ENCODE data around the gene DMD. TPM values are rescaled to one million over a fixed set of nuclear protein-coding genes. Genes with fewer than 3 reads are reported as not detected.

Gene DMD
- total and polyA plus RNA-seq, 2 of the 8 experiments (the other 6 are each of a cell fraction or from before 2014, with no cell fraction given): 4.8 to 7.4 TPM

- no peak overlapping the region for H4K91ac ChIP-seq (replicated peaks; ENCODE audit: insufficient read length, low read length)
- 98% methylated on average over 4 of the region's 4 CpGs; no CpG with 5 or more reads in 1 of the 2 experiments for WGBS, 2 experiments (ENCODE audit: extremely low coverage in 1 of 2, insufficient coverage in 1 of 2, insufficient read length in 1 of 2, insufficient replicate concordance in 2 of 2, low coverage in 1 of 2, low lambda C conversion rate in 2 of 2, missing lambda C conversion rate in 1 of 2)
- H3K56ac ChIP-seq (replicated peaks; ENCODE audit: insufficient read length, low read depth, low read length): no peak overlapping the region
- ChIA-PET CTCF (ENCODE audit: partially characterized antibody) (no interaction called here), POLR2A (ENCODE audit: partially characterized antibody) (no interaction called here)
- no peaks in the 10 kb centered on the region for H3K4me1 ChIP-seq (replicated peaks in 1 of 4; ENCODE audit: control insufficient read depth in 3 of 4, insufficient read depth in 4 of 4, low read length in 3 of 4)
- H3K23me2 ChIP-seq (ENCODE audit: low read depth, low read length): no peaks in the 10 kb centered on the region
- no peak overlapping the region for H2AK5ac ChIP-seq (ENCODE audit: low read depth, low read length)
- no peak overlapping the region for H3K27ac ChIP-seq (ENCODE audit: low read depth, low read length)
- H2BK15ac ChIP-seq (ENCODE audit: low read length): no peak overlapping the region
- FAIRE-seq: no peak
- no peak overlapping the region for H2BK5ac ChIP-seq (ENCODE audit: low read depth, low read length)
- no peak overlapping the region for H3K4ac ChIP-seq (replicated peaks; ENCODE audit: insufficient read length, low read depth, low read length)
- no peak overlapping the region for H2BK20ac ChIP-seq (ENCODE audit: low read length)
- no peak overlapping the region for H3K23ac ChIP-seq (ENCODE audit: insufficient read length)
- no peak overlapping the region for H2BK120ac ChIP-seq (replicated peaks; ENCODE audit: low read depth, low read length)
- DNase-seq (ENCODE audit: low read depth in 1 of 2, low spot score in 2 of 2): no peak
- H4K5ac ChIP-seq (ENCODE audit: insufficient read length, low read depth, low read length): no peak overlapping the region
- no peaks in the 10 kb centered on the region for H4K20me1 ChIP-seq (replicated peaks in 1 of 2; ENCODE audit: control insufficient read depth in 1 of 2, insufficient read depth in 2 of 2, low read length in 2 of 2)
- H3K18ac ChIP-seq (ENCODE audit: extremely low read depth, low read length): no peak overlapping the region
- no peak overlapping the region for H2AFZ ChIP-seq (ENCODE audit: low read length)
- no peaks in the 10 kb centered on the region for H3K79me1 ChIP-seq (ENCODE audit: low read depth, low read length)
- H3K9me3 ChIP-seq (ENCODE audit: insufficient read depth in 2 of 2, low read depth in 1 of 2, low read length in 1 of 2): no peaks in the 10 kb centered on the region
- no peak overlapping the region for H3K9ac ChIP-seq (replicated peaks in 1 of 4; ENCODE audit: extremely low read depth in 1 of 4, low read depth in 3 of 4, low read length in 3 of 4)
- no peak overlapping the region for H2BK12ac ChIP-seq (ENCODE audit: low read depth, low read length)
- no peaks in the 10 kb centered on the region for H3K27me3 ChIP-seq (replicated peaks in 1 of 4; ENCODE audit: control insufficient read depth in 3 of 4, extremely low read depth in 1 of 4, insufficient read depth in 3 of 4, low read length in 3 of 4)
- H3K14ac ChIP-seq (ENCODE audit: insufficient read length): no peak overlapping the region
- no peak overlapping the region for H3K4me2 ChIP-seq (ENCODE audit: insufficient read depth in 1 of 2, low read depth in 2 of 2, low read length in 2 of 2)
- H3K4me3 ChIP-seq (ENCODE audit: extremely low read depth in 1 of 4, insufficient read depth in 2 of 4, low read depth in 3 of 4, low read length in 4 of 4): no peak overlapping the region
- H4K8ac ChIP-seq (ENCODE audit: extremely low read depth, insufficient read depth, low read length): no peak overlapping the region
- no peaks in the 10 kb centered on the region for H3K36me3 ChIP-seq (ENCODE audit: control insufficient read depth in 2 of 4, insufficient read depth in 4 of 4, low read length in 3 of 4)
- H3K79me2 ChIP-seq (ENCODE audit: control insufficient read depth in 1 of 2, insufficient read depth in 2 of 2, low read length in 2 of 2): no peaks in the 10 kb centered on the region
- no peak for TF ChIP-seq CREB1 (IDR thresholded peaks at IDR 0.05)
- no peak for TF ChIP-seq CBX8 (IDR thresholded peaks at IDR 0.05; ENCODE audit: borderline replicate concordance, low read depth, low read length)
- TF ChIP-seq, protein P1, sequence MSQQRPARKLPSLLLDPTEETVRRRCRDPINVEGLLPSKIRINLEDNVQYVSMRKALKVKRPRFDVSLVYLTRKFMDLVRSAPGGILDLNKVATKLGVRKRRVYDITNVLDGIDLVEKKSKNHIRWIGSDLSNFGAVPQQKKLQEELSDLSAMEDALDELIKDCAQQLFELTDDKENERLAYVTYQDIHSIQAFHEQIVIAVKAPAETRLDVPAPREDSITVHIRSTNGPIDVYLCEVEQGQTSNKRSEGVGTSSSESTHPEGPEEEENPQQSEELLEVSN (IDR thresholded peaks at IDR 0.05): no peak
- no peak for TF ChIP-seq CHD1 (IDR thresholded peaks at IDR 0.05; ENCODE audit: low read depth, low read length)
- TF ChIP-seq TEAD4 (IDR thresholded peaks at IDR 0.05; ENCODE audit: low read depth, low read length): no peak
- no peak for TF ChIP-seq SP4 (IDR thresholded peaks at IDR 0.05; ENCODE audit: low read length)
- TF ChIP-seq PHF8 (conservative IDR thresholded peaks at IDR 0.05; ENCODE audit: low read depth, low read length): no peak
Observed at GRCh38 chrX:31838617-31839016, 1372.7 kb downstream of the DMD start.

All from H1 (cell line).